ENCODE data around the gene G6PC3.
A peak's percentile ranks its signal among the peaks of the same experiment; 100 is the strongest.

DNA sequence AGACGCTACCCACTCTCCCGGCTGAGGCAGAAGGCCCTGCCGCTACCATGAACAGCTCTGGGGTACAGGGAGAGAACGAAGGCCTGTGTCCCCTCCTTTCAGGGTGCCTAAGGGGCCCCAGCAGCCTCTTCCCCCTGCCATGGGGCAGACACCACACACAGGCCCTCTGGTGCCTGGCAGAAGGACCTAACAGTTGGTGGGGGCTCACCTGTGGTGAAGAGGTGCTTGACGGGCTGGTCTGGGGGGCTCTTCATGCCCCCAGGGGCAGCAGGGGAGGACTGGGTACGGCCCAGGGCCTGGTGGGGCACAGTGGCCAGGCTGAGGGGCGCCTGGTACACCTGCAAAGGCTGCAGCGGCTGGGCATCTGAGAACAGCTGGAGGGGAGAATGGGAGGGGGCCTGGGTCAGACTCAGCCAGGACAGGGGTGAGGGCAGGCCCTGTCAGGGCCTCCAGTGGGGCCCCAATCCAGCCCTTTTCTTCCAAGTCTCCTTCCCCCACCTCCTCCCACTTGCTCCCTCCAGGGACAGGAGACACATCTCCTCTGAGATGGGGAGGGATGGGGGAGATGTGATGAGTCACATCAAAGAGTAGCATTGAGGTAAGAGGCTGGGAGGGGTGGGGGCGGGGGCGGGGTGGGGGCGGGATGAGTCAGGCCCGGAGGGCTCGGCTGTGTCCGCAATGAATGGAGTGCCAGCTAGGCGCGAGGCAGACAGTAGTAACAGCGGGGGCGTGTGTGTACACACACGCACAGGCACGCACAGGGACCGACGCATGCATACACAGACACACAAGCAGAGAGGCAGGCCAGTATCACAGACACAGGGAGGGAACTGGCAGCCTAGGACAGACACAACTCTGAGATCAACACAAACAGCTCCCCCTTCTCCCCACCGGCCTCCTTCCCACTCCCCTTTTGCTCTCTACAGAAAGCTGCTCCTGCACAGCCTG lies 16.1 kb downstream of the G6PC3 start:
- TF ChIP-seq, protein P1, sequence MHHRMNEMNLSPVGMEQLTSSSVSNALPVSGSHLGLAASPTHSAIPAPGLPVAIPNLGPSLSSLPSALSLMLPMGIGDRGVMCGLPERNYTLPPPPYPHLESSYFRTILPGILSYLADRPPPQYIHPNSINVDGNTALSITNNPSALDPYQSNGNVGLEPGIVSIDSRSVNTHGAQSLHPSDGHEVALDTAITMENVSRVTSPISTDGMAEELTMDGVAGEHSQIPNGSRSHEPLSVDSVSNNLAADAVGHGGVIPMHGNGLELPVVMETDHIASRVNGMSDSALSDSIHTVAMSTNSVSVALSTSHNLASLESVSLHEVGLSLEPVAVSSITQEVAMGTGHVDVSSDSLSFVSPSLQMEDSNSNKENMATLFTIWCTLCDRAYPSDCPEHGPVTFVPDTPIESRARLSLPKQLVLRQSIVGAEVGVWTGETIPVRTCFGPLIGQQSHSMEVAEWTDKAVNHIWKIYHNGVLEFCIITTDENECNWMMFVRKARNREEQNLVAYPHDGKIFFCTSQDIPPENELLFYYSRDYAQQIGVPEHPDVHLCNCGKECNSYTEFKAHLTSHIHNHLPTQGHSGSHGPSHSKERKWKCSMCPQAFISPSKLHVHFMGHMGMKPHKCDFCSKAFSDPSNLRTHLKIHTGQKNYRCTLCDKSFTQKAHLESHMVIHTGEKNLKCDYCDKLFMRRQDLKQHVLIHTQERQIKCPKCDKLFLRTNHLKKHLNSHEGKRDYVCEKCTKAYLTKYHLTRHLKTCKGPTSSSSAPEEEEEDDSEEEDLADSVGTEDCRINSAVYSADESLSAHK (tag by site-specific recombination; IDR thresholded peaks at IDR 0.05): no peak
- TF ChIP-seq ZNF10 (tag by site-specific recombination; IDR thresholded peaks at IDR 0.05): no peak
- TF ChIP-seq ZNF302 (tag by site-specific recombination; IDR thresholded peaks at IDR 0.05; ENCODE audit: low read depth): no peak
- TF ChIP-seq, protein P2, sequence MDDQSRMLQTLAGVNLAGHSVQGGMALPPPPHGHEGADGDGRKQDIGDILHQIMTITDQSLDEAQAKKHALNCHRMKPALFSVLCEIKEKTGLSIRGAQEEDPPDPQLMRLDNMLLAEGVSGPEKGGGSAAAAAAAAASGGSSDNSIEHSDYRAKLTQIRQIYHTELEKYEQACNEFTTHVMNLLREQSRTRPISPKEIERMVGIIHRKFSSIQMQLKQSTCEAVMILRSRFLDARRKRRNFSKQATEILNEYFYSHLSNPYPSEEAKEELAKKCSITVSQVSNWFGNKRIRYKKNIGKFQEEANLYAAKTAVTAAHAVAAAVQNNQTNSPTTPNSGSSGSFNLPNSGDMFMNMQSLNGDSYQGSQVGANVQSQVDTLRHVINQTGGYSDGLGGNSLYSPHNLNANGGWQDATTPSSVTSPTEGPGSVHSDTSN (CRISPR knock-in tag; IDR thresholded peaks at IDR 0.05): 0 out of 2 replicates have a peak, but pooled peaks have one; percentile 47
- TF ChIP-seq ZNF221 (tag by site-specific recombination; IDR thresholded peaks at IDR 0.05; ENCODE audit: borderline replicate concordance): no peak
- TF ChIP-seq SP7 (tag by site-specific recombination; IDR thresholded peaks at IDR 0.05): peak; percentile 81
